GM12865 (cell line): ENCODE results near the gene FAM114A1.
A peak's percentile ranks its signal among the peaks of the same experiment; 100 is the strongest.

Experiments used
- DNase-seq: peaks from one replicate; pipeline ENCODE4 v3.0.0; 2010; ENCODE audit warnings: low read depth
- H3K4me3 ChIP-seq: 2 replicates; pipeline ENCODE4 v1.5.1; 2011; ENCODE audit warnings: mild to moderate bottlenecking, low read depth, low read length, control low read depth
- CTCF ChIP-seq: IDR thresholded peaks from 2 replicates; pipeline ENCODE4 v1.5.1; 2011; ENCODE audit warnings: low read length, control low read depth, low read depth, inconsistent platforms; ENCODE audit not compliant: insufficient read depth; ENCODE audit errors: missing control alignments

FAM114A1 gene

DNA sequence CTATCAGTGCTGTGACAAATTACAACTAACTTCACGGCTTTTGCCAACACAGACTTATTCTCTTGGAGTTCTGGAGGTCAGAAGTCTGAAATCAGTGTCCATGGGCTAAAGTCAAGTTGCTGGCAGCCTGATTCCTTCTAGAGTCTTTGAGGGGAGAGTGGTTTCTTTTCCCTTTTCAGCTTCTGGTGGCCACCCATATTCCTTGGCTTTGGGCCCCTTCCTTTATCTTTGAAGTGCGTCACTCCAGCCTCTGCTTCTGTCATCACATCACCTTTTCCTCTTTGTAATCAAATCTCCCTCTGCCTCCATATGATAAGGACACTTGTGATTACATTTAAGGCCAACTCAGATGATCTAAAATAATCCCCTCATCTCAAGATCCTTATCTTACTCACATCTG, 9.0 kb downstream of the FAM114A1 start:
- no peak for TF ChIP-seq CTCF
- no peak for DNase-seq
- no peak overlapping the region for H3K4me3 ChIP-seq

DNA sequence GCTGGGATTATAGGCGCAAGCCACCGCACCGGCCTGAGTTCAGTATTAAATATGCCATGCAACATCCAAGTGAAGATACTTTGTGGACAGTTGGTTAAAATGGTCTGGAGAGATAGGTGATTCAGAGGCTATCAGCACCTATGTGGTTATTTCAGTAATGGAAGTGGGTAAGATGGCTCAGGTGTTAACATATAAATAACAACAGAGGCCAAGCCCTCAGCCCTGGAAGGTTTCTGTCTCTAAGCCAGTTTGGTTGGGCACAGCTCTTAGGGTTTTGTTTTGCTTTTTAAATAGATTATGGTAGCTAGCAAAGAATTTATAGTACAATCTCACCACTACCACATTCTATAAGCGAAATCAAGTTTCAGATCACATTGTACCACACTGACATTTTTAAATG, 16.6 kb downstream of the FAM114A1 start:
- no peak for DNase-seq
- no peak overlapping the region for H3K4me3 ChIP-seq
- TF ChIP-seq CTCF, result no peak

- peak; percentile 62 for DNase-seq
Measured at GRCh38 chr4:38889143-38889542, 21.5 kb downstream of the FAM114A1 start.

DNA sequence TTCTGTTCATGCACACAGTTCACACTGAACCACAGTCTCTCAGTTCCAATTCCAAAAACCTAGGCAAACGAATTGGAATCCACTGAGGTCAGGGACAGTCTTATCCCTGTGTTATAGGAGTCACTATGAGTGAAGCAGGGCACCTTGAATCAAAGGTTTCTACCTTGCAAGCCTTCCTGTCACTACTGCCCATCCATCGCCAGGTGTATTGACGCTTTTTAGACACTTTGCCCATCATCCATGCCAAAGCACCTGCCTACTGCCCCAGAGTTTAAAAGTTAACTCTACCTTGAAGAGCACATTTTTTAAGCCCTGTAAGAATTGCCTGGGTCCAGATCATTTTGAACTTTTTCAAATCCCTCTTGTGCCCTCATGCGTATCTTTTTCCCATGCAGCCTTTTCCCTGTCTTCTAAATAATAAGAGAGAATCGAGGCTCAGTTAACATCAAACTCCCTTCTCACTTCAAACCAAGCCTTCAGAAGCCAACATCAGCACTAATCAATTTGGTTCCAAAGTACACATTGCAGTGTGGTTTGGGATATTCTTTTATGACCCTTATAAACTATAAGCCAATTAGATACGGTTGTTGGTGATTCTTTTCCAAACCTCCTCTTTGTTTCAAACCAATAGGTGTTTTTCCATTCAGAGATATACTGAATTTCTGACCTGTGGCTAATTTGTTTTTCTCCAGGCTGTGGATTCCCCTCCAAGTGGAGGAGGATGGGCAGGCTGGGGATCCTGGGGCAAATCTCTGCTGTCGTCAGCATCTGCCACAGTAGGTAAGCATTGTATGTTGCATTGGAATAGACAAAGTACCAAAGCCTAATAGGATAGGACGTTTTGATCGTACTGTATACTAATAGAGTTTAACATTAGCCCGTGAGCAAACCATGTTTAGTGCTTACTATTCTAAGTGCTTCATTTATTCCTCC, 23.7 kb downstream of the FAM114A1 start:
- TF ChIP-seq CTCF, result no peak
- no peak overlapping the region for H3K4me3 ChIP-seq
- DNase-seq, result no peak

More at GRCh38 chr4:38889143-38889542, 21.5 kb downstream of the FAM114A1 start:
- H3K4me3 ChIP-seq, result no peak overlapping the region
- TF ChIP-seq CTCF, result no peak

GRCh38 chr4:38894322-38894982, 26.8 kb downstream of the FAM114A1 start:
- DNase-seq, result no peak
- no peak for TF ChIP-seq CTCF
- no peak overlapping the region for H3K4me3 ChIP-seq

GRCh38 chr4:38896940-38897339, 29.3 kb downstream of the FAM114A1 start:
- DNase-seq, result no peak
- no peak for TF ChIP-seq CTCF
- H3K4me3 ChIP-seq, result no peak overlapping the region
